NCI-H1436 (cell line): ENCODE results near the gene FGGY.
"Not testable (repeated sequence)": the region's sequence is repeated elsewhere in the genome, so short reads cannot be mapped to it uniquely, and the experiment has no call there.

Experiments
- DNase-seq: peaks from one replicate; lab custom pipeline; 2025; lab: John Stamatoyannopoulos, UW

FGGY gene

GRCh38 chr1:59288046-59288445, 8.8 kb upstream of the FGGY start:
- DNase-seq = no peak

- no peak for DNase-seq
Measured at GRCh38 chr1:59289570-59289969, 7.3 kb upstream of the FGGY start.

DNA sequence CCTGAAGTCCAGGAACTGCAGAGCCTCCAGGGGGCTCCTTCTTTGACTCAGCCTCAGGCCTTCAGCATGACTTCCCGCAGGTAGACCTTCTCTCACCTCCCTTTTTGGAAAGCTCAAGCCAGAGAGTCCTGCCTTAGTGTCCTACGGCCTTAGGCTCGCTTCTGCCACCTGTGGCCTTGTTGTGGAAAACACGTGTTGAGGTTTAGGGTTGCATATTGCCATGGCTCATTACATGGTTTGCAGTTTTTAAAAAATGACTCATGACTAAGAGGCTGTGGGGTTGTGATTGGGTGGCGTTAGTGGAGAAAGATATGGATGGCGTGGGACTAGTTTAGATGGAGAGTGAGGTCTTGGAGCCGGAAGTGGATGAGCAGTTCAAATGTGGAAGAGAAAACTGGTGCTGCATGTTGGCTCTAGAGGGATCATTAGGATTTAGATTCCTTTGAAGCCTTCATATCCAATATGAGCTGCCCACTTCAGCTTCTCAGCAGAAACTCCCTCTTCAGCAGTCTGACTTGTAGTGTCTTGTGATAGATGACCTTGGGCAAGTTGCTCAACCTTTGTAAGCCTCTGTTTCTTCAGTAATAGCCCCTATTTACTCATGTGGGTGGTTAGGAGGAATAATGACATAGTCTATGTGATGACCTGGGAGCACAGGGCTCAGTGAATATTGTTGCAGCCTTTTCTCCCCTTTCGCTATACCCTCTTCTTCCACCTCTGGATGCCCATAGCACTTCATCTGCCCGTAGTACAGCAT, 6.5 kb upstream of the FGGY start:
- DNase-seq = no peak

DNA sequence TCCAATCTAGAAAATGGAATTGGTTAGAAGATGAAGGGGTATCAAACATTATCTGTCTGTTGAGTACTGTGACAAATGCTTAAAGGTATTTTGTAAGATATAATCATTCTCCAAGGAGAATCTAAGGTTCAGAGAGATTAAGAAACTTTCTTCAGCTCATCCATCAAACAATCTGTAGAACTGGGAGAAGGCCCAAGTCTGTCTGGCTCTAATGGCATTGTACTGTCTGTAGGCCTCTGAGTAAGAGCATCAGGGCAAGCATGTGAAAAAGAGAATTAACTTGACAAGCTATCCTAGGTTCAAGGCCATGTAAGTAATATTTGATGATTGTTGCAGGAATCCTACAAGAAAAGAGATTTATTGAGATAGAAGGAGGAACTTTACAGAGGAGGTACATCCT, 5.3 kb upstream of the FGGY start:
- DNase-seq = no peak

- DNase-seq = no peak
Measured at GRCh38 chr1:59292562-59292961, 4.3 kb upstream of the FGGY start.

DNA sequence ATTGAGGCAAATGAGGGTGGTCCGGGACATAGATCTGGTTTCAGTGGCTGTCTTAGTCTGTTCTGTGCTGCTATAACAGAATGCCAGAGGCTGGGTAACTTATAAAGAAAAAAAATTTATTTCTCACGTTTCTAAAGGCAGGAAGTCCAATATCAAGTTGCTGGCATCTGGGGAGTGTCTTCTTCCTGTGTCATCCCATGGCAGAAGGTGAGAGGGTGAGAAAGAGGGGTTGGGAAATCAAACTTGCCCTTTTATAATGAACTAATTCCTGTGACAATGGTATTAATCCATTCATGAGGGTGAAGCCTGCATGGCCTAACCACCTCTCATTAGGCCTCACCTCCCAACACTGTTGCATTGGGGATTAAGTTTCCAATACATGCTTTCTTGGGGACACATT, 3.7 kb upstream of the FGGY start:
- no peak for DNase-seq

DNA sequence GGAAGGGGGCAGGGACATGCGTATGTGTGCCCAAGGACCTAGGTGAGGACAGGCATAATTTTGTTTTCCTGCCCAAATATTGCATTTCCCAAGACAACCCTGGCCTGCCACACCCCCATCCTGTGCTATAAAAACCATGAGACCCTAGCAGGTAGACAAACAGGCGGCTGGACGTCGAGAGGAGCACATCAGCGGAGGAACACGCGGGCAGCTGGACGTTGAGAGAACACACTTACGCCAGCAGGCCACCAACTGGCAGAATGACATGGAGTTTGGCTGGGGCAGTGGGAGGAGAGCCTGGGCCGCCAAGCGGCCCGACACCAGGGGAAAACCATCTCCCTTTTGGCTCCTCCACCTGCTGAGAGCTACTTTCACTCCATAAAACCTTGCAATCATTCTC, 3.0 kb upstream of the FGGY start:
- no peak for DNase-seq

- DNase-seq = no peak
Measured at GRCh38 chr1:59294423-59294822, 2.5 kb upstream of the FGGY start.

GRCh38 chr1:59295618-59296017, 1.3 kb upstream of the FGGY start:
- DNase-seq = no peak

DNA sequence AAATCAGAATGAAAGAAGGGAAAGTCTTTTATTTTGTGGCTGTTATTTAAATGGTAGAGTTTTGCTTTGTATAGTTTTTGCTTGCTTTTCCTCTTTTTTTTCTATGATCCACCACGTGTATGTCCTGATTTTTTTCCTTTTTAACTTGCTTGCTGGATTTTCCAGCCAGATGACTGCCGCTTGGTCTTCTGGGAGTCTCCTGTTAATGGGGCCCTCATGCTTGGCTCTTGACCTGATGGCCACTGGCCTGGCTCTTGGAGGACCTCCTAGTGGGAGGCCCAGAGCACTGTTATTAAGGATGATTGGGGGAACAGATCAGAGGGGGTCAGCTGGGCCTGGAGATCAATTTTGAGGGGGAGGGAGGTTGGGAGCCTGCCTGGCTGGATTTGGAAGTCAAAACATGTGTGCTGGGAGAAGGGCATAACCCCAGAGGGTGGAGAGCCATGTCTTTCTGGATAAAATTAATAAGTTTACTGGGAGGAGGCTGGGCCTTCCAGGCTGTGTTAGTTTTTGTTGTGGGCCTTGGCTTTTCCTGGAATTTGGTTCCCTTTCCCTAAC, 1.2 kb downstream of the FGGY start:
- DNase-seq = no peak

- DNase-seq = no peak
Measured at GRCh38 chr1:59298710-59299346, 1.9 kb downstream of the FGGY start.

DNA sequence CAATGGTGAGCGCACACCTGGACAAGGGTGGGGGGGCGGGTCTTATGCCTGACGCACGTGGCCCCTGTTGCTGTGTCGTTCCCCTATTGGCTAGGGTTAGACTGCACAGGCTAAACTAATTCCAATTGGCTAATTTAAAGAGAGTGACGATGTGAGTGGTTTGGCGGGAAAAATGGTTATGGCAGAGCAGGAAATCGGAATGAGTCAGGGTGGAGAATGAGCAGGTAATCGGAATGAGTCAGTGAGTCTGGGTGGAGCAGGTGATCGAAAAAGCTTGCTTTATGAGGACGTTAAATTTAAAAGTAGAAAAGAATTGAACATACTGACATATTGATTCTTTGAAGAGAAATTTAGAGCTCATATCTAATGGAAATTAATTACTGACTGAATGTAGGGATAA, 2.8 kb downstream of the FGGY start:
- not testable (repeated sequence) for DNase-seq

DNA sequence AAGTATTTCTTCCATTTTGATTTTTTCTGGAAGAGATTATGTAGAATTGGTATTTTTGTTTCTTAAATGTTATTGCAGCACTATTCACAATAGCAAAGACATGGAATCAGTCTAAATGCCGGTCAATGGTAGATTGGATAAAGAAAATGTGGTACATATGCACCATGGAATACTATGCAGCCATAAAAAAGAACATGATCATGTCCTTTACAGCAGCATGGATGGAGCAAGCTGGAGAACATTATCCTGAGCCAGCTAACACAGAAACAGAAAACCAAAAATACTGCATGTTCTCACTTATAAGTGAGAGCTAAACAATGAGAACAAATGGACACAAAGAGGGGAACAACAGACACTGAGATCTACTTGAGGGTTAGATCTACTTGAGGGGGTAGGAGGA, 5.4 kb downstream of the FGGY start:
- DNase-seq = no peak

DNA sequence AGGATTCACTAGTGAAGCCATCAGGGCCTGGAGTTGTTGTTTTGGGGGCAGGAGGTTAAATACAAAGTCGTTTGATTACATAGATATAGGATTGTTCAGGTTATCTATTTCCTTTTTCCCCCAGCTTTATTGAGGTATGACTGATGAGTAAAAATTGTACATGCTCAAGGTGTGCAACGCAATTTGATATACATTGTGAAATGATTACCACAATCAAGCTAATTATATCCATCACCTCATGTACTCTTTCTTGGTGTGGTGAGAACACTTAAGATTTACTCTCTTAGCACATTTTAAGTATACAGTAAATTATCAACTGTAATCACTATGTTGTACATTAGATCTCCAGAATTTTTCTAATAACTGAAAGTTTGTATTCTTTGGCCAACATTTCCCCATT, 6.0 kb downstream of the FGGY start:
- DNase-seq = no peak

DNA sequence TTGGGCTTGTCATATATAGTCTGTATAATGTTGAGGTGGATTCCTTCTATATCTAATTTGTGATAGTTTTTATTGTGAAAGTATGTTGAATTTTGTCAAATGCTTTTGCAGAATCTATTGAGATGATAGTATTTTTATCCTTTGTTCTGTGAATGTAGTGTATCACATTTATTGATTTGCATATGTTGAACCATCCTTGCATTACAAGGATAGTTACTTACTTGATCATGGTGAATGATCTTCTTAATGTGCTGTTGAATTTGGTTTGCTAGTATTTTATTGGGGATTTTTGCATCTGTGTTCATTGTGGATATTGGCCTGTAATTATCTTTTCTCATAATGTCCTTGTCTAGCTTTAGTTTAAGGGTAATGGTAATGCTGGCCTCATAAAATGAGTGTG, 8.3 kb downstream of the FGGY start:
- DNase-seq = no peak

GRCh38 chr1:59307591-59307990, 10.7 kb downstream of the FGGY start:
- no peak for DNase-seq

- no peak for DNase-seq
Measured at GRCh38 chr1:59308839-59309238, 11.9 kb downstream of the FGGY start.

DNA sequence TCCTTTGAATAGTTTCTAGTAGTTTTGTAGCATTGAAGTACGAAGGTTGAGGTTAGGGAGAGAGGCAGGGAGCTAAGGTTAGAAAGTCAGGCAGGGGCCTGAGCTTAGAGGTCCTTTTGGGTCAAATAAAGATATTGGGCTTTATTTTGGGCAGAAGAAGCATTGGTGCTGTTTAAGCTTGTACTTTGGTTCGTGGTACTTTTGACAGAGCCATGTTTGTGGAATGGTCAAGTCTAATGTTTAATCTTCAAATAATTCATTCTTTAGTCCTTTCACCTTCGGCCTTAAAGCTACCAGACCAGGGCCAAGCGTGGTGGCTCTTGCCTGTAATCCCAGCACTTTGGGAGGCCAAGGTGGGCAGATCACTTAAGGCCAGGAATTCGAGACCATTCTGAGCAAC, 12.5 kb downstream of the FGGY start:
- no peak for DNase-seq

DNA sequence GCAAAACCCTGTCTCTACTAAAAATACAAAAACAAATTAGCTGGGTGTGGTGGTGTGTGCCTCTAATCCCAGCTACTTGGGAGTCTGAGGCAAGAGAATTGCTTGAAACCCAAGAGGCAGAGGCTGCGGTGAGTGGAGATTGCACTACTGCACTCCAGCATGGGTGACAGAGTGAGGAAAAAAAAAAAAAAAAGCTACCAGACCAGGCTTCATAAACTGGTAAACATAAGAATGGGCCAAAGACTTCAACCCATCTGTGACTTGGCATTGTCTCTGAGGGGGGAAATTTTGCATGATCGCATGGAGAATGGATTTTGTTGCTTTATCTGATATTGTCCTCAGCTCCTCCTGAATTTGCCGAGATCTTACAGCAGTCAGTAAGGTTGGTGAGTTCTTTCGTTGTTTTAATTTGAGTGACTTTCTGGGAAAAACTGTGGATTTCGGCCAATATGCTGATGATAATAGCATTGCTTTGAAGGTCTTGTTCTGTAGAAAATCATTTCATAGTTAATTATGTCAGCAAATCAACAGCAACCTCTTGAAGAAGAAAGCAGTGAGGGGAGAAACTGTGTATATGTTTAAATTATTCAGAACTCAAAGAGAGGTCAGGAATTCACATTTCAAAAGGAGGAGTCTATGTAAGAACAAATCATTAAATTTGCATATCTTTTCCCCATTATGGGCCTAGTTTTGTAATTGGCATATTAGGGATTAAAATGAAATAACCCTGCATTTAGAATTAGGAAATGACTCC, 13.1 kb downstream of the FGGY start:
- no peak for DNase-seq

GRCh38 chr1:59310549-59311250, 13.8 kb downstream of the FGGY start:
- DNase-seq = no peak

- DNase-seq = no peak
Measured at GRCh38 chr1:59314776-59315528, 18.1 kb downstream of the FGGY start.
